Naive thymus-derived CD4-positive, alpha-beta T cell (primary cell): Measurements from ENCODE around the gene VIL1. TPM values are rescaled to one million over a fixed set of nuclear protein-coding genes. Genes with fewer than 3 reads are reported as not detected.

ENCODE experiments used
- ATAC-seq: fragments of 150-1000 bp; cut with Tn5 transposase; 2 replicates; pipeline ENCODE4 v1.10.0; 2021; ENCODE audit warnings: mild to moderate bottlenecking, moderate library complexity
- CTCF ChIA-PET: fragments of 350-600 bp; sonication (Branson Sonifier 250); formaldehyde crosslinking; loops from one replicate; lab custom pipeline; 2021; ENCODE audit warnings: antibody characterized with exemption; lab: Charles Lee
- POLR2A ChIA-PET: fragments of 350-600 bp; sonication (Branson Sonifier 250); formaldehyde crosslinking; loops from one replicate; lab custom pipeline; 2021; ENCODE audit warnings: antibody characterized with exemption, inconsistent platforms; lab: Charles Lee
- DNase-seq, 9 donors: peaks; one replicate each; pipeline versions ENCODE4 v3.0.0 to v3.0.0-alpha.2; 2020 to 2022; ENCODE audit warnings: mixed read lengths in 1 of 9
- H3K27ac ChIP-seq: one replicate; pipeline ENCODE4 v1.7.0; 2013; ENCODE audit warnings: mild to moderate bottlenecking, low read depth, low read length, moderate library complexity
- H3K27me3 ChIP-seq, 2 donors: one replicate each; pipeline ENCODE4 v1.7.0; 2013; ENCODE audit warnings: low read length in 2 of 2, mild to moderate bottlenecking in 2 of 2, moderate library complexity in 2 of 2; ENCODE audit not compliant: control insufficient read depth in 2 of 2, insufficient read depth in 2 of 2
- H3K36me3 ChIP-seq, 3 experiments: 1 replicate in 2 of 3; 2 replicates in 1 of 3; pipeline ENCODE4 v1.7.0; 2013; ENCODE audit warnings: low read length in 3 of 3, mild to moderate bottlenecking in 3 of 3, moderate library complexity in 1 of 3; ENCODE audit not compliant: insufficient read depth in 3 of 3, control insufficient read depth in 2 of 3
- H3K4me1 ChIP-seq, 2 donors: one replicate each; pipeline ENCODE4 v1.7.0; 2013; ENCODE audit warnings: low read length in 2 of 2, mild to moderate bottlenecking in 2 of 2, moderate library complexity in 1 of 2; ENCODE audit not compliant: control insufficient read depth in 2 of 2, insufficient read depth in 2 of 2
- H3K4me3 ChIP-seq: 2 replicates; pipeline ENCODE4 v1.7.0; 2013; ENCODE audit warnings: mild to moderate bottlenecking, low read length
- H3K9me3 ChIP-seq, 3 experiments: 1 replicate in 2 of 3; 2 replicates in 1 of 3; pipeline ENCODE4 v1.7.0; 2013; ENCODE audit warnings: low read length in 3 of 3; ENCODE audit not compliant: control insufficient read depth in 2 of 3
- H3K27ac Mint-ChIP-seq, 9 donors: one replicate each; pipeline ENCODE4 v1.8.0; 2020 to 2022; ENCODE audit warnings: mixed read lengths in 9 of 9, mild to moderate bottlenecking in 8 of 9, moderate library complexity in 5 of 9, inconsistent platforms in 2 of 9
- H3K27me3 Mint-ChIP-seq, 5 donors: one replicate each; pipeline ENCODE4 v1.8.0; 2021 to 2022; ENCODE audit warnings: mixed read lengths in 5 of 5, mild to moderate bottlenecking in 1 of 5
- H3K36me3 Mint-ChIP-seq, 5 donors: one replicate each; pipeline ENCODE4 v1.8.0; 2020 to 2022; ENCODE audit warnings: mixed read lengths in 5 of 5, mild to moderate bottlenecking in 3 of 5, inconsistent platforms in 1 of 5
- H3K4me1 Mint-ChIP-seq, 7 donors: one replicate each; pipeline ENCODE4 v1.8.0; 2020 to 2022; ENCODE audit warnings: mixed read lengths in 7 of 7, mild to moderate bottlenecking in 3 of 7, inconsistent platforms in 1 of 7
- H3K4me3 Mint-ChIP-seq, 10 donors: one replicate each; pipeline ENCODE4 v1.8.0; 2020 to 2022; ENCODE audit warnings: mild to moderate bottlenecking in 10 of 10, mixed read lengths in 10 of 10, moderate library complexity in 6 of 10, inconsistent platforms in 2 of 10
- H3K9me3 Mint-ChIP-seq, 11 donors: one replicate each; pipeline ENCODE4 v1.8.0; 2020 to 2022; ENCODE audit warnings: mixed read lengths in 11 of 11, mild to moderate bottlenecking in 4 of 11, inconsistent platforms in 1 of 11, moderate library complexity in 1 of 11
- intact Hi-C, 2 donors: fragments of 100-400 bp; cut with micrococcal nuclease; formaldehyde crosslinking; loops; one replicate each; pipeline ENCODE4 v1.15.1; 2023
- polyA plus RNA-seq, 2 donors: library from polyadenylated mRNA; unstranded; fragments of 300-500 nt; fragmentation: Illumina TruSeq; gene quantifications; one replicate each; pipeline ENCODE4 v1.2.3, GENCODE V29; 2021
- total RNA-seq, 6 experiments: library from RNA in 5 of 6; stranded (reverse) in 5 of 6; gene quantifications; 1 replicate in 5 of 6; 2 replicates in 1 of 6; pipeline ENCODE4 v1.2.3 and lab custom pipeline; 2021 to 2026

The VIL1 gene
- total and polyA plus RNA-seq, 7 experiments from 2014 or later: 0.10 to 0.69 (median 0.15) TPM; not detected in 2

DNA sequence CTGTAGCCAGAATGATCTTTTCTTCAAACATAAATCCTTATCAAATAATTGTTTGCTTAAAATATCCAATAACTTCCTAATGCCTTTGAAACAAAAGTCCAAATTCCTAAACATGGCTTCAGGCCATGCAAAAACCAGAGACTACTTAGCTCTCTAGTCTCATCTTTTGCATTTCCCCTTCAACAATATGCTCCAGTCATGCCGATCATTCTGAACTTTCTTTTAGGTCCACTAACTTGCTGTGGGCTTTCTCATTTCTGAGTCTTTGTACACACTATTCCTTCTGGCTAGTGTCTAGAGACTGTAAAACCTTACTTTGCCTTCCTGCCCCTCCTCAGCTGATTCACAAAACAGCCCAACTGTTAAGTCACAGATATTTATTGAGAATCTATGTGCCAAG, 51.5 kb downstream of the VIL1 start:
- intact Hi-C loops: no loop called here
- Mint-ChIP-seq H3K4me3 (no peak overlapping the region), H3K27me3 (no peaks in the 10 kb centered on the region), H3K36me3 (peaks cover 3 to 43% (median 18%) of the 10 kb centered on the region in 5 donors), H3K4me1 (peaks cover 5 to 18% (median 11%) of the 10 kb centered on the region in 7 donors), H3K27ac (peak overlapping the region in 1 of 9 donors; percentile 71), H3K9me3 (no peaks in the 10 kb centered on the region)
- Histone ChIP-seq H3K4me3 (no peak overlapping the region), H3K27me3 (no peaks in the 10 kb centered on the region), H3K27ac (no peak overlapping the region), H3K9me3 (no peaks in the 10 kb centered on the region), H3K4me1 (peaks cover 0 to 4% of the 10 kb centered on the region in 2 donors), H3K36me3 (peaks cover 11 to 37% (median 12%) of the 10 kb centered on the region in 3 experiments)
- POLR2A ChIA-PET: interaction anchor here (0.6 kb wide), 1 partner anchor 237 kb away, joined by 3 read pairs; no protein-coding TSS in a partner anchor
- DNase-seq (no peak), ATAC-seq (no peak)
- CTCF ChIA-PET: no interaction called here

DNA sequence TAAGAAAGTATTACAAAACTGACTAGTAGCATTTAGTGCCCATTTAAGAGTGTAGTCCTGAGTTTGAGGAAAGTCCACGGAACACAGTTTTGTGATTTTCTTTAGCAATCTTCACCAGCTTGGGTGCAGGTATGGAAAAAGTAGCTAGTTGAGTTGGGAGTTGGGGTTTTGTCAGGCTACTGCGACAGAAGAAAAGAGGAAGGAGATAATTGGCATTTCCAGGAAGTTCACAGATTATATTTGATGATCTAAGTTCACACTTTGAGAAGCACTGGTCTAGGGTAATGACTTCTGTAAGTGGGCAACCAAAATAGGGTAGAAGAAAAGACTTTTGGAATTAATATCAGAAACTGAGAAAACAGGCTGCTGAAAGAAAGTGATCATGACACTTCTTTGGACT, 52.1 kb downstream of the VIL1 start:
- no peaks in the 10 kb centered on the region for H3K27me3 ChIP-seq
- peak overlapping the region in 1 of 10 donors; percentile 6 for H3K4me3 Mint-ChIP-seq
- intact Hi-C loops: no loop called here
- peaks cover 11 to 38% (median 12%) of the 10 kb centered on the region in 3 experiments for H3K36me3 ChIP-seq
- ATAC-seq (no peak), DNase-seq (no peak)
- H3K9me3 ChIP-seq: no peaks in the 10 kb centered on the region
- H3K4me1 Mint-ChIP-seq: peaks cover 5 to 16% (median 10%) of the 10 kb centered on the region in 7 donors
- H3K4me1 ChIP-seq: peaks cover 0 to 2% of the 10 kb centered on the region in 2 donors
- ChIA-PET POLR2A (no interaction called here), CTCF (no interaction called here)
- no peak overlapping the region for H3K27ac ChIP-seq
- no peak overlapping the region for H3K4me3 ChIP-seq
- peaks cover 3 to 43% (median 18%) of the 10 kb centered on the region in 5 donors for H3K36me3 Mint-ChIP-seq
- H3K27ac Mint-ChIP-seq: peak overlapping the region in 2 of 9 donors; percentile 34 to 71
- no peaks in the 10 kb centered on the region for H3K9me3 Mint-ChIP-seq
- no peaks in the 10 kb centered on the region for H3K27me3 Mint-ChIP-seq

DNA sequence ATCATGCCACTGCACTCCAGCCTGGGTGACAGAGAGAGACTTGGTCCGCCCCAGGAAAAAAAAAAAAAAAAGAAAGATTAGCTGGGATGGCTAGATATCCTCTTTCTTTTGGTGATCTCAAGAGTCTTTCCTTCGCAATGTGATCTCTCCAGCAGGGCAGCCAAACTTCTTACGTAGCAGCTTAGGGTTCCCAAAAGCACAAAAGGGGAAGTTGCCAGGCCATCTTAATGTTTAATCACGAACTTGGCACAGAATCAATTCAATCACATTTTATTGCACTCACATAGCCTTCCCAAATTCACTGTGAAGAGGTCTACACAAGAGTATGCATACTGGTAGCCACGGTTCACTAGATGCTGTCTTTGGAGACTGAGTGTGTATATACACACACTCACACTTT, 53.1 kb downstream of the VIL1 start:
- intact Hi-C loops: no loop called here
- no peak for DNase-seq
- no peak overlapping the region for H3K4me3 Mint-ChIP-seq
- peaks cover 0 to 12% (median 7%) of the 10 kb centered on the region in 7 donors for H3K4me1 Mint-ChIP-seq
- CTCF ChIA-PET: interaction anchor here (0.5 to 0.6 kb wide), 2 partner anchors 24 to 230 kb away, joined by 4 to 7 read pairs; no protein-coding TSS in a partner anchor
- H3K27me3 Mint-ChIP-seq: no peaks in the 10 kb centered on the region
- Histone ChIP-seq H3K4me3 (no peak overlapping the region), H3K36me3 (peaks cover 11 to 42% (median 12%) of the 10 kb centered on the region in 3 experiments), H3K9me3 (no peaks in the 10 kb centered on the region), H3K27ac (no peak overlapping the region), H3K4me1 (no peaks in the 10 kb centered on the region), H3K27me3 (no peaks in the 10 kb centered on the region)
- no peak overlapping the region for H3K27ac Mint-ChIP-seq
- H3K9me3 Mint-ChIP-seq: no peaks in the 10 kb centered on the region
- H3K36me3 Mint-ChIP-seq: peaks cover 3 to 43% (median 23%) of the 10 kb centered on the region in 5 donors
- POLR2A ChIA-PET: no interaction called here
- ATAC-seq: peak; percentile 57

DNA sequence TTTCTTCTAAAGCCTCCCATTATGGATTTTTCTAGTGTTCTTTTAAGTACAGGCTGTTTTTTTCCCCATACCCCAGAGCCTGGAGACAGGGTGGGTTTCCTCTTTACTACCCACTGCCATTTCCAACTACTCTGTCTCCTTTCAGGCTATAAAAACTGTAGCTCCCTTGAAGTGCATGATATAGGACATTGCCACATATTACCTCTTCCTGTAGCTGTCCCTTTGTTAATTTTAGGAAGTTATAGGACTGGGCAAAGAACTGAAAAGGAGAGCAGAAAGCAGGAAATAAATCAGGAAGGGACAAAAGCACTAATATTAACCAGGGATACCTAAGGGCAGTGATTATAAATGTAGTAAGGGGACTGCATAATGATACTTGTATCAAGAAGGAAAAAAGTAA, 54.1 kb downstream of the VIL1 start:
- no peak overlapping the region for H3K27ac ChIP-seq
- no peak overlapping the region for H3K4me3 ChIP-seq
- no peak for ATAC-seq
- H3K9me3 Mint-ChIP-seq: no peaks in the 10 kb centered on the region
- H3K36me3 ChIP-seq: peaks cover 11 to 46% (median 12%) of the 10 kb centered on the region in 3 experiments
- no peak overlapping the region for H3K27ac Mint-ChIP-seq
- H3K9me3 ChIP-seq: no peaks in the 10 kb centered on the region
- intact Hi-C loops: no loop called here
- no peaks in the 10 kb centered on the region for H3K4me1 ChIP-seq
- no peaks in the 10 kb centered on the region for H3K27me3 Mint-ChIP-seq
- H3K36me3 Mint-ChIP-seq: peaks cover 3 to 43% (median 27%) of the 10 kb centered on the region in 5 donors
- DNase-seq: no peak
- H3K4me3 Mint-ChIP-seq: no peak overlapping the region
- no peaks in the 10 kb centered on the region for H3K27me3 ChIP-seq
- ChIA-PET POLR2A (no interaction called here), CTCF (interaction anchor here (0.7 to 1.0 kb wide), 2 partner anchors 10 to 106 kb away, joined by 3 read pairs; no protein-coding TSS in a partner anchor)
- H3K4me1 Mint-ChIP-seq: peaks cover 0 to 12% (median 7%) of the 10 kb centered on the region in 7 donors

DNA sequence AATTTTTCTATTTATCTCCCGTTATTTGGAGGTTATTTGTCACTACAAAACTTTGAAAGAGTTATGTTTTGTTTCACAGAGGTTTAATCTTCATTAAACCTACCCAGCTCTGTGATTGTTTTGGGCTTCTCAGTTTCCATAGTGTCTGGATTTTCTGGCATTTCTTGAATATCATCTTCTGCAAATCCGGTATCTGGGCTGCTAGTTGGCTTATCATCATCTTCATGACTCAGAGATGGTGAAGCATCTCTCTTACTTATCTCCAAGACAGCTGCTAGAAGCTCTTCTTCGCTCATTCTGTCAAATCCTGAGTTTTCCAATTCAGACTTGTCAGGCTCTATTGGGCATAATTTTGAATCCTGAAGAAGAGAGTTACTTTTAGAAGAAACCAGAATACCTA, 55.6 kb downstream of the VIL1 start:
- no peak overlapping the region for H3K27ac Mint-ChIP-seq
- Histone ChIP-seq H3K27ac (no peak overlapping the region), H3K36me3 (peaks cover 11 to 57% (median 12%) of the 10 kb centered on the region in 3 experiments), H3K27me3 (no peaks in the 10 kb centered on the region), H3K4me1 (no peaks in the 10 kb centered on the region), H3K9me3 (no peaks in the 10 kb centered on the region), H3K4me3 (no peak overlapping the region)
- ATAC-seq (no peak), DNase-seq (no peak)
- H3K27me3 Mint-ChIP-seq: no peaks in the 10 kb centered on the region
- ChIA-PET POLR2A (no interaction called here), CTCF (interaction anchor here (1.2 kb wide), 1 partner anchor 9 kb away, joined by 5 read pairs; no protein-coding TSS in a partner anchor)
- intact Hi-C loops: no loop called here
- H3K36me3 Mint-ChIP-seq: peaks cover 8 to 49% (median 25%) of the 10 kb centered on the region in 5 donors
- no peak overlapping the region for H3K4me3 Mint-ChIP-seq
- peaks cover 0 to 12% (median 7%) of the 10 kb centered on the region in 7 donors for H3K4me1 Mint-ChIP-seq
- H3K9me3 Mint-ChIP-seq: no peaks in the 10 kb centered on the region

DNA sequence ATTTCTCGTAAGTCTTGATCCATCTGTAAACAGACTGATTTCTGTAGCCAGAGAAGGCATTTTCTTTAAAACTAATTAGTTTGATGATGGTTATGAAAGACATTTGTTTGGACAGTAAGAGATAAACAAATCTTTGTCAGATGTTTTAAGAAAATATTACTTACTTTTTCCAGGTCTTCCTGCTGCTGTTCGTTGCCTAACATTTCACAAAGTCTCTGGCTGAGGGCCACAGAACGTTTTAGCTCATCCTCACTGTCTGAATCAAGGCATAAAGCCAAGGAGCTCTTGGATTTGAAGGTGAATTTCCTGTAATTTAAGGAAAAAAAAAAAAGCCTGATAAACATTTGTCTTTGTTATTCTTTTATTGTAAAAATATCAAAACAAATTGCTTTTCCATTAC, 57.8 kb downstream of the VIL1 start:
- Histone ChIP-seq H3K27ac (no peak overlapping the region), H3K27me3 (no peaks in the 10 kb centered on the region)

DNA sequence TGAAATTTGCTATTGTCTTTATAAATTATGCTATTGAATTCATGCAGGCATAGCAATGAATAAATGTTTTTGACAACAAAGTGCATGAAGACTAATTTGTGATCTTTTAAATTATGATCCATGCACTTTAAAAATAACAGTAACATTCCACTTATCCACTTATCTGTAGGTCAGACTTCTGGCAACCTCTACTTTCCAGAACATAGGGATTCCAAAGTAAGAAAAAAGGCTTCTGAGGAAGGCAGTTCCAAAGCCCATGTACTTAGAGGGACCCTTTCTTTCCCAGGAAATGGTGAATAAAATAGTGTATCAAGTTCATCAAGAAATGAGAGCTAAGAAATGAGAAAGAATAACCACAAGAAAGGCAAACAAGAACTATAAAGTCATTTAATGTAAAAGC, 58.3 kb downstream of the VIL1 start:
- no peaks in the 10 kb centered on the region for H3K9me3 Mint-ChIP-seq
- no peaks in the 10 kb centered on the region for H3K27me3 ChIP-seq
- H3K9me3 ChIP-seq: no peaks in the 10 kb centered on the region
- DNase-seq (no peak), ATAC-seq (no peak)
- no peak overlapping the region for H3K4me3 Mint-ChIP-seq
- no peak overlapping the region for H3K27ac ChIP-seq
- intact Hi-C loops: no loop called here
- H3K27me3 Mint-ChIP-seq: no peaks in the 10 kb centered on the region
- H3K4me1 ChIP-seq: peaks cover 0 to 3% of the 10 kb centered on the region in 2 donors
- H3K36me3 ChIP-seq: peaks cover 12 to 58% (median 19%) of the 10 kb centered on the region in 3 experiments
- peaks cover 8 to 46% (median 26%) of the 10 kb centered on the region in 5 donors for H3K36me3 Mint-ChIP-seq
- H3K27ac Mint-ChIP-seq: no peak overlapping the region
- H3K4me1 Mint-ChIP-seq: peaks cover 0 to 9% (median 0%) of the 10 kb centered on the region in 7 donors
- POLR2A ChIA-PET: no interaction called here
- no peak overlapping the region for H3K4me3 ChIP-seq
- CTCF ChIA-PET: no interaction called here

More for the DNA sequence above, 57.8 kb downstream of the VIL1 start:
- H3K36me3 ChIP-seq: peaks cover 12 to 57% (median 19%) of the 10 kb centered on the region in 3 experiments
- Mint-ChIP-seq H3K4me1 (peaks cover 0 to 3% (median 0%) of the 10 kb centered on the region in 7 donors), H3K27me3 (no peaks in the 10 kb centered on the region), H3K27ac (no peak overlapping the region), H3K36me3 (peaks cover 8 to 46% (median 26%) of the 10 kb centered on the region in 5 donors), H3K4me3 (no peak overlapping the region), H3K9me3 (no peaks in the 10 kb centered on the region)
- ATAC-seq (no peak), DNase-seq (no peak)
- intact Hi-C loops: no loop called here
- no peak overlapping the region for H3K4me3 ChIP-seq
- no peaks in the 10 kb centered on the region for H3K4me1 ChIP-seq
- H3K9me3 ChIP-seq: no peaks in the 10 kb centered on the region
- ChIA-PET POLR2A (no interaction called here), CTCF (interaction anchor here (1.0 kb wide), 1 partner anchor 11 kb away, joined by 3 read pairs; no protein-coding TSS in a partner anchor)
